ENCODE results near the gene ZNF157. TPM values are rescaled to one million over a fixed set of nuclear protein-coding genes. Genes with fewer than 3 reads are reported as not detected.
"Not testable (repeated sequence)": the region's sequence is repeated elsewhere in the genome, so short reads cannot be mapped to it uniquely, and the experiment has no call there.

ZNF157 gene
- 0.25 and 0.39 TPM in 2 replicates for total RNA-seq

DNA sequence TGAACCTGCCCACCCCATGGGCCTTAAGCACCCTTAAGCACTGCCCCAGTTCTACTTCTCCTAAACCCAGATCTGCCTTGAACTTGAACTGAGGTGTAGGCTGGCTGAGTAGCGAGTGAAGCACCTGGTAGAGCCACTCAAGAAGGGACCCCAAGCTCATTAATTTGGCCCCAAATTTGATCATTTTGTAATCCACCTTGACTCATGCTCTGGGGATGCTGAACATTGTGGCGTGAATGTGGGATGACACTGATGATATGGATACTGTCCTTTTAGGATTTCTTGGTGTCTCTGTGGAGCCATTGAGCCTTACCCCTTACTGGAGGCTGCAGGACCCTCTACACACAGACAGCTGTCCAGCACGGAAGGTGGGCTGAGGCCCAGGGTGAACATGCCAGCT is at the start of gene ZNF157:
Gene ZNF157, plus strand, starts transcription at position 301 of the 400 bp plus-strand sequence. Its CDS starts 91 bp downstream, at position 392.
- intact Hi-C loops (cut with micrococcal nuclease) = no loop called here

GRCh38 chrX:47321386-47321785 is 49.0 kb upstream of the ZNF157 start:
- intact Hi-C loops (cut with micrococcal nuclease) = no loop called here

DNA sequence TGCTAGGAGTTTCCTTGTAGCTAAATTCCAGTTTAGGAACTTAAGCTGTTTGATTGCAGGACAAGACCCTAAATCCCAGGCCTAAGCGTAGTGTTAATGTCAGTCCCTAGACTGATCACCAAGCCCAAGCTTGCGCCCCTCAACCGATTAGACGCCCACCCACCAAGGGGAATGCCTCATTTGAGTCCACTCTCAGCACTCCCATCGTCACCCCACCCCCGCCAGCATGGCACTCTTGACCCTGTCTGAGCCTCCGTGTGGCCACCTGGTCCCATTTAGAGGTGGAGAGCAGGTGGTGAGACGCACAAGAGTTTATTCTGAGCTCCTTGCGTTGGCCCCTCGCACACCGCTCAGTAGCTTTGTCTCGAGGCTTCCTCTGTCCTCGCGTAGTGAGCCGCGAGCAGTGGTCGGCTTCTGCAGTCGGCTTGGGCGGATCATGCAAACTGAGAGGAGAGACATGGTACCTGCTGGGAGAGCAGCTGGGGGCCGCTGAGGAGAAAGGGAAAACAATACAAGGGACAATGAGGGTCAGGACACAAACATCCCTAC is 48.5 kb upstream of the ZNF157 start:
- intact Hi-C loops (cut with micrococcal nuclease) = no loop called here

- intact Hi-C loops (cut with micrococcal nuclease) = no loop called here
Observed at GRCh38 chrX:47327902-47328301, 42.5 kb upstream of the ZNF157 start.

DNA sequence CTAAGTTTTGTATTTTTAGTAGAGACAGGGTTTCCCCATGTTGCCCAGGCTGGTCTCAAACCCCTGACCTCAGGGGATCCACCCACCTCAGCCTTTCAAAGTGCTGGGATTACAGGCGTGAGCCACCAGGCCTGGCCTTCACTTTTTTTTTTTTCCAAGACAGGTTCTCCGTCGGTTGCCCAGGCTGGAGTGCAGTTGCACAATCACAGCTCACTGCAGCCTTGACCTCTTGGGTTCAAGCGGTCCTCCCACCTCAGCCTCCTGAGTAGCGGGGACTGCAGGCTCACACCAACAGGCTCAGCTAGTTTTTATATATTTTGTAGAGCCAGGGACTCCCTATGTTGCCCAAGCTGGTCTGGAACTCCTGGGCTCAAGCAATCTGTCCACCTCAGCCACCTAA is 37.6 kb upstream of the ZNF157 start:
- intact Hi-C loops (cut with micrococcal nuclease) = not testable (repeated sequence)

DNA sequence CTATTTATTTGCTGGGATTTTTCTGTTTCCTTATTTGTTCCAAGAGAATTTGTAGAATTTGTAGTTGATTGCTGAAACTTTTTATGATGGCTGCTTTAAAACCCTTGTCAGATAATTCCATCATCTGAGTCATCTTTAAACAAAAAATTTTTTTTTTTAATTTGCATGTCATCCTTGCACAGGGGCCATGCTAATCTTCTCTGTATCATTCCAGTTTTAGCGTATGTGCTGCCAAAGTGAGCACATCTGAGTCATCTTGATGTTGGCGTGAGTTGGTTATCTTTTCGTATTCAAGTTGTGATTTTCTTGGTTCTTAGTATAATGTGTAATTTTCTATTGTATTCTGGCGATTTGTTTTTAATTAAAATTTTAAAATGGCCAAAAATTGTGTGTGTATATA is 18.7 kb upstream of the ZNF157 start:
- intact Hi-C loops (cut with micrococcal nuclease) = no loop called here

DNA sequence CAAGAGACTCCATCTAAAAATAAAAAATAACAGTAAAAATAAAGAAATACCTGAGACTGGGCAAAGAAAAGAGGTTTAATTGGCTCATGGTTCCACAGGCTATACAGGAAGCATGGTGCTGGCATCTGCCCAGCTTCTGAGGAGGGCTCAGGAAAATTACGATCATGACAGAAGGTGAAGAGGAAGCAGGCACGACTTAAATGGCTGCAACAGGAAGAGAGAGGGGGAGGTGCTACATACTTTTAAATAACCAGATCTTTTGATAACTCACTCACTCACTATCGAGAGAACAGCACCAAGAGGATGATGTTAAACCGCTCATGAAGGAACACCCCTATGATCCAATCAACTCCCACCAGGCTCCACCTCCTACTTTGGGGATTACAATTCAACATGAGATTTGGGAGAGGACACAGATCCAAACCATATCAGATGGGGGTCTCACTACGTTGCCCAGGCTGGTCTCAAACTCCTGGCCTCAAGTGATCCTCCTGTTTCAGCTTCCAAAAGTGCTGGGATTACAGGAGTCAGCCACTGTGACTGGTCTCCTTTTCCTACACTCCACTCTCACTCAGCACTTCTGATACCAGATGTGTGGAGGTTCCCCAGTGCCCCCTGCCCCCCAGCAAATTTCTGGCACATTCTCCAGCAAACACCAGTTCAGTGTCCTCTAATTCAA is 11.9 kb upstream of the ZNF157 start:
- intact Hi-C loops (cut with micrococcal nuclease) = no loop called here

- intact Hi-C loops (cut with micrococcal nuclease) = no loop called here
Observed at GRCh38 chrX:47360423-47361179, 9.8 kb upstream of the ZNF157 start.

DNA sequence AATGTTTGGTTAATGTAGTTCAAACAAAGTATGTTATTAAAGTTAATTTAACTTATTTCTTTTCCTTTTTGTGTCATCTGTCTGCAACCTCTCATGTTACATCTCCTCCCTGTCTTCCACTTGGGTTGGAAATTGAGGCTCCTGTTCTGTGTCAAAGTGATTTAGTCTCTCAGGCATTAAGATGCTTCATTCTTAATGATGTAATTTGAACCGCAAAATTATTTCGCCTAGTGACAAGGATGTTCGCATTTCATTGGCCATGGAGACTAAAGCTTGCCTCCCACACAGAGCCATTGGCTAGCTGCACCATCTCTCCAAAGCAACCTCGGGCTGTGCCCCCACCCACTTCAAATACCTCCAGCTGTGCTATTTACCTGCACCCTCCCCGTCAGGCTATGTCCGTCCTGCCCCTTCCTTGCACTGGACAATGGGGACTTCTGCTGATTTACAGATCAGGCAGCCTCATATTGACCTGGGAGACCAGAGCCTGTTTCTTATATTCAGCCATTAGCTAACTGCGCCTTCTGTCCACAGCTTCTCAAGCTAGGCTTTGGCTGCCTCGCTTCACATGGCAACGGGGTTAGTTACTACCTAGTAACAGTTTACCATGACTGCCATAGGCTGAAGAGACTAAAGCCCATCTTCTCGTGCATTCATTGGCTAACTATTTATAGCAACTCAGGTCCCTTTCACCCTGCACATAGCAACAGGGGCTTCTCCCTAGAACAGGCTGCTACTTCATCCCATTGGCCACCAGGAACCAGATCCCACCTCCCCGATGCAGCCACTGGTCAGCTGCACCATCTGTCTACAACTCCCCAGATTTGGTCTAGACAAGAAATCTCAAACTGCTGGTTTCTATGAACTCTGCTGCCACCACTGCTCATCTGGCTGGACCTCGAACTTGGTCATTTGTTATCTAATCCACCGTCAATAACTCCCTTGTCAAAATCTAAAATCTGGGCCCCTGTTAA is 8.6 kb upstream of the ZNF157 start:
- intact Hi-C loops (cut with micrococcal nuclease) = no loop called here

DNA sequence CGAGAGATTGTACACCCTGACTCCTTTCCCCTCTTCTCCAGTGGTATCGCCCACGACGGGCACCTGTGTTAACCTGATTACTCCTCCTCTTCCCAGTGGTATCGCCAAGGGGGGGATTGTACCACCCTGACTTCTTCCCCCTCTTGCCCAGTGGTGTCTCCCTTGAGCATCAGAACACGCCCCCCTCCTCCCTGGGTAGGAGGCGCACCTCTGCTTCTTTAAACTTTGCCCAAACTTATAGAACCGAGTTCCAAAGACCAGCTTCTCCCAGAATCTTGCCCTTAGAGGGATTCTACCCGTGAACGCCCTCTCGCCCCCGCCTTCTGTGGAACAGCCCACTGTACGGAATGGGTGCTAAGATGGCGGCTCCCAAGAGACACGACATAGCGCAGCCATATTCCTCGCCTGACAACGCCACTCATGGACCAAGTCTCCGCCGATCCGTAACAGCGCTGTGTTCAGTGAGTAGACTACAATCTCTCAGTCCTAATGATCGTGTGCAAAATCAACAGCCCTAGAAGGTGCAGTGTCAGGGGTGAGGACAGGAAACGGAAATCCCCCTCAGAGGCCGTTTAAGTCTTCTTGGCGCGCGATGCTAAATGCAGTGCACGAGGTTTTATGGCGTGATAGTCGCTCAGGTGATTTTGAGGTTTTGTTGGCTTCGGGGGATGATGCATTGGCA is 4.2 kb upstream of the ZNF157 start:
- intact Hi-C loops (cut with micrococcal nuclease) = loop anchor here (5.0 kb wide), 2 partner anchors 116 to 174 kb away; partner anchors contain the start of genes UBA1 and ZNF41

- intact Hi-C loops (cut with micrococcal nuclease) = no loop called here
Observed at GRCh38 chrX:47373198-47373597, 2.8 kb downstream of the ZNF157 start.

DNA sequence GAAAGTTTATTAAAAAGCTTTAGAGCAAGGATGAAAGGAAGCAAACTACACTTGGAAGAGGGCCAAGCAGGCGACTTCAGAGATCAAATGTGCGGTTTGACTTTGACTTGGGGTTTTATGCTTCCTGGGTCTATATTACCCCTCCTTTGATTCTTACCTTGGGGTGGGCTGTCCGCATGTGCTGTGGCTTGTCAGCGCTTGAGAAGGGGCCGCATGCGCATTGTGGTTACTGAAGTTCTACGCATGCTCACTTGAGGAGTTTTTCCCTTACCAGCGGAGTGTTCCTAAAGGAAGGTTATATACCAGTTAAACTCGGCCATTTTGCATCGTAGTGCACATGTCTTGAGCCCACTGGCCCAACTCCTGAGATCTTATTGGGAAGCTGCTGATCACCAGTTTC is 9.9 kb downstream of the ZNF157 start:
- intact Hi-C loops (cut with micrococcal nuclease) = loop anchor here (5.0 kb wide), 2 partner anchors 142 to 148 kb away; partner anchors contain the start of gene USP11

DNA sequence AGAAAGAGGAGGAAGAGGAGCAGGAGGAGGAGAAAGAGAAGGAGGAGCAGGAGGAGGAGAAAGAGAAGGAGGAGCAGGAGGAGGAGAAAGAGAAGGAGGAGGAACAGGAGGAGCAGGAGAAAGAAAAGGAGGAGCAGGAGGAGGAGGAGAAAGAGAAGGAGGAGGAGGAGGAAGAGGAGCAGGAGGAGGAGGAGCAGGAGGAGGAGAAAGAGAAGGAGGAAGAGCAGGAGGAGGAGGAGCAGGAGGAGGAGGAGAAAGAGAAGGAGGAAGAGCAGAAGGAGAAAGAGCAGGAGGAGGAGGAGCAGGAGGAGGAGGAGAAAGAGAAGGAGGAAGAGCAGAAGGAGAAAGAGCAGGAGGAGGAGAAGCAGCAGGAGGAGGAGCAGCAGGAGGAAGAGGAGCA is 10.5 kb downstream of the ZNF157 start:
- intact Hi-C loops (cut with micrococcal nuclease) = loop anchor here (5.0 kb wide), 2 partner anchors 141 to 149 kb away; partner anchors contain the start of gene USP11

DNA sequence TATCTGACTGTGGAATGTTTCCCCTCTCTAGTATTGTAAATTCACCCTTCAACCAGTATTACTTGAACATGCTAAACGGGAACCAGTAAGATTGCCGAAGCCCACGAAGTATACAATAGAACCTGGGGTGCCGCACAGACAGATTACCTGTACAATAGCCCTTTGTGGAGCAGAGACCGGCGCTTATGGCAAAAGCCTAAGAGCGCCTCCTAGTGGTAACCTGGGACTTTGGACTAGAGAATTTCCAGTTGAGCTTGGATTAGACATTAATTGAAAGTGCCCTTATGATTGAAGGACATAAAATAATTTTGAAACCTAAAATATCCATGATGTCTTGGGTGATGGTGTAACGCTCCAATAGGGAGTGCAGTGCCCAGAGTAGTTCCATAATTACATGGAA is 14.1 kb downstream of the ZNF157 start:
- intact Hi-C loops (cut with micrococcal nuclease) = loop anchor here (1.0 to 5.0 kb wide), 3 partner anchors 138 to 191 kb away; partner anchors contain the start of genes UBA1 and USP11

GRCh38 chrX:47390780-47391179 is 20.4 kb downstream of the ZNF157 start:
- intact Hi-C loops (cut with micrococcal nuclease) = no loop called here

GRCh38 chrX:47413179-47413594 is 42.8 kb downstream of the ZNF157 start:
- intact Hi-C loops (cut with micrococcal nuclease) = no loop called here

DNA sequence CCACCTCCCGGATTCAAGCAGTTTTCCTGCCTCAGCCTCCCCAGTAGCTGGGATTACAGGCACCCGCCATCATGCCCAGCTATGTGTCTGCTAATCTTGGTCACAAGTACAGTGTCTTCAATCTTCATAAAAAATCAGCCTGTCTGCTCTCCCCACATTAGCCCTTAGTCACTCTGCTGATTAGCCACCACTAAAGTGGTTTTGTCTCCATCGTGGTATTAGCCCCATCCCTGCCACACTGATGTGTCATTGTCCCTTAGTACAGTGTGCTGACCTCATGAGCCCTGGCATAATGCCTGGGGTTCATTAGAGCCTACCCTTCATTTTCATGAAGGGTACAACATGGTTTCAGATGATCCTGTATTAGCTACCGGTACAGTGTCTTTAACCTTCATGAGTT is 49.9 kb downstream of the ZNF157 start:
- intact Hi-C loops (cut with micrococcal nuclease) = no loop called here

DNA sequence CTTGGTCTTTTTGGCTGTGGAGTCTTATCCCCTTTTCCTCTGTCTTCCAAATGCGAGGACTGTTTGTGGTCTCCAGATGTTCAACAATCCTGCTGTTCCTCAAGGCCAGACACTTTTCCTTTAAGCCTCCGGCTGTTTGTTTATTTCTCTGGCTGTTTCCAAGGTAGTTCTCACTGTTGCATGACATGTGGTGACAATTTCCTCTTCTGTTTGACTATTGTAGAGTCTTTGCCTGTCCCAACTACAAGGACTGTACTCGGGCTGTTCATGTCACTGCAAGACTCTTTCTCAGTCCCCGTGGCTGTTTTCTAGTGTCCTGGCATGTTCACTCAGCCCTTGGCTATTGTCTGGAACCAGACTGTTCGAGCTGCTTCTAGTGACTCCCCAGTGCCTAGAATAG is 50.6 kb downstream of the ZNF157 start:
- intact Hi-C loops (cut with micrococcal nuclease) = no loop called here

DNA sequence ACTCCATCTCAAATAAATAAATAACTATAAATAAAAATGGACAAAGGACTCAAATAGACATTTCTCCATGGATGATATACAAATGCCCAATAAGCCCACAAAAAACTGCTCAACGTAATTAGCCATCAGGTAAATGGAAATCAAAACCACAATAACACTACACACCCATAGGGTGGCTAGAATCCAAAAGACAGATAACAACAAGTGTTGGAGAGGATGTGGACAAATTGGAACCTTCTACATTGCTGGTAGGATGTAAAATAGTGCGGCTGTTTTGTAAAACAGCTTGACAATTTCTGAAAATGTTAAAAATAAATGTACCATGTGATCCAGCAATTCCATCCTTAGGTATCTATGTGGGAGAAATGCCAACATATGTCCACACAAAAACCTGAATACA is 52.1 kb downstream of the ZNF157 start:
- intact Hi-C loops (cut with micrococcal nuclease) = no loop called here

DNA sequence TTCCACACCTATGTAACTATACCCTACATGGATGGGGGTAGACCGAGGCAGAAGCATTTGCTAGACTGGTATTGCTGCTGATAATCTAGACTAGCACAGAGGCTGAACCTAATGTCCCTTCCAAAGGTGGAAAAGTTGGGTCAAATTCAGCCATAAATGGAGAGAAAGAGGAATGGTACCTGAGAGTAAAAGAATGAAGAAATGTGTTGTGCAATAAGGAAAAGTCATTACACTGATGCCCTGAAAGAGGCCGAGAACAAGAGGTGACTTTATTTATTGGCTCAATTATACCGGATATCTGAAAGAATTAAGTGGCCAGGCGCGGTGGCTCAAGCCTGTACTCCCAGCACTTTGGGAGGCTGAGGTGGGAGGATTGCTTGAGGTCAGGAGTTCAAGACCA is 60.5 kb downstream of the ZNF157 start:
- intact Hi-C loops (cut with micrococcal nuclease) = no loop called here

Measured in T-helper 2 cell treated with Interferon-gamma antibody and Interleukin-4, amounts not matched to agents 100 ng/mL and 5 ng/mL, for 36 hours (primary cell).